ENCODE data around the gene GLI1.

Gene GLI1

GRCh38 chr12:57470286-57470969 lies 10.8 kb downstream of the GLI1 start:
- Histone ChIP-seq H3K4me2 (ENCODE audit: low read length) (no peak overlapping the region), H3K27me3 (ENCODE audit: insufficient read depth, low read length) (0 out of 2 replicates have a peak, but pooled peaks cover 7% of the 10 kb centered on the region), H3K9ac (ENCODE audit: low read length) (no peak overlapping the region), H3K4me3 (ENCODE audit: low read depth, low read length, poor library complexity, severe bottlenecking) (no peak overlapping the region), H3K4me1 (ENCODE audit: insufficient read depth, low read length, severe bottlenecking) (peaks cover 6% of the 10 kb centered on the region), H2AFZ (ENCODE audit: low read length) (no peak overlapping the region), H3K9me2 (ENCODE audit: low read depth, low read length) (no peaks in the 10 kb centered on the region), H4K20me1 (ENCODE audit: insufficient read depth, low read length) (no peaks in the 10 kb centered on the region), H3K27ac (ENCODE audit: low read depth, low read length, poor library complexity, severe bottlenecking) (no peak overlapping the region), H3K79me2 (ENCODE audit: insufficient read depth, low read length) (no peaks in the 10 kb centered on the region), H3K36me3 (ENCODE audit: insufficient read depth, low read length) (no peaks in the 10 kb centered on the region; the same call in 1 of the 2 replicates), H3K9me3 (ENCODE audit: low read length) (no peaks in the 10 kb centered on the region), H3F3A (ENCODE audit: insufficient read depth, low read length) (no peaks in the 10 kb centered on the region)
- no peak for TF ChIP-seq EZH2 (IDR thresholded peaks at IDR 0.05; ENCODE audit: borderline replicate concordance, low read length)
- TF ChIP-seq, protein P1, sequence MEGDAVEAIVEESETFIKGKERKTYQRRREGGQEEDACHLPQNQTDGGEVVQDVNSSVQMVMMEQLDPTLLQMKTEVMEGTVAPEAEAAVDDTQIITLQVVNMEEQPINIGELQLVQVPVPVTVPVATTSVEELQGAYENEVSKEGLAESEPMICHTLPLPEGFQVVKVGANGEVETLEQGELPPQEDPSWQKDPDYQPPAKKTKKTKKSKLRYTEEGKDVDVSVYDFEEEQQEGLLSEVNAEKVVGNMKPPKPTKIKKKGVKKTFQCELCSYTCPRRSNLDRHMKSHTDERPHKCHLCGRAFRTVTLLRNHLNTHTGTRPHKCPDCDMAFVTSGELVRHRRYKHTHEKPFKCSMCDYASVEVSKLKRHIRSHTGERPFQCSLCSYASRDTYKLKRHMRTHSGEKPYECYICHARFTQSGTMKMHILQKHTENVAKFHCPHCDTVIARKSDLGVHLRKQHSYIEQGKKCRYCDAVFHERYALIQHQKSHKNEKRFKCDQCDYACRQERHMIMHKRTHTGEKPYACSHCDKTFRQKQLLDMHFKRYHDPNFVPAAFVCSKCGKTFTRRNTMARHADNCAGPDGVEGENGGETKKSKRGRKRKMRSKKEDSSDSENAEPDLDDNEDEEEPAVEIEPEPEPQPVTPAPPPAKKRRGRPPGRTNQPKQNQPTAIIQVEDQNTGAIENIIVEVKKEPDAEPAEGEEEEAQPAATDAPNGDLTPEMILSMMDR (IDR thresholded peaks at IDR 0.05; ENCODE audit: low read length): no peak

GRCh38 chr12:57470970-57471656 lies 11.5 kb downstream of the GLI1 start:
- Histone ChIP-seq H3F3A (ENCODE audit: insufficient read depth, low read length) (no peaks in the 10 kb centered on the region), H3K27ac (ENCODE audit: low read depth, low read length, poor library complexity, severe bottlenecking) (no peak overlapping the region), H3K9me3 (ENCODE audit: low read length) (no peaks in the 10 kb centered on the region), H3K36me3 (ENCODE audit: insufficient read depth, low read length) (no peaks in the 10 kb centered on the region; the same call in 1 of the 2 replicates), H3K4me2 (ENCODE audit: low read length) (no peak overlapping the region), H3K4me3 (ENCODE audit: low read depth, low read length, poor library complexity, severe bottlenecking) (no peak overlapping the region), H3K27me3 (ENCODE audit: insufficient read depth, low read length) (0 out of 2 replicates have a peak, but pooled peaks cover 7% of the 10 kb centered on the region), H2AFZ (ENCODE audit: low read length) (no peak overlapping the region), H3K4me1 (ENCODE audit: insufficient read depth, low read length, severe bottlenecking) (peaks cover 8% of the 10 kb centered on the region), H3K9ac (ENCODE audit: low read length) (no peak overlapping the region), H3K9me2 (ENCODE audit: low read depth, low read length) (no peaks in the 10 kb centered on the region), H4K20me1 (ENCODE audit: insufficient read depth, low read length) (no peaks in the 10 kb centered on the region), H3K79me2 (ENCODE audit: insufficient read depth, low read length) (no peaks in the 10 kb centered on the region)
- TF ChIP-seq EZH2 (IDR thresholded peaks at IDR 0.05; ENCODE audit: borderline replicate concordance, low read length): no peak
- TF ChIP-seq, protein P1 (IDR thresholded peaks at IDR 0.05; ENCODE audit: low read length): no peak

DNA sequence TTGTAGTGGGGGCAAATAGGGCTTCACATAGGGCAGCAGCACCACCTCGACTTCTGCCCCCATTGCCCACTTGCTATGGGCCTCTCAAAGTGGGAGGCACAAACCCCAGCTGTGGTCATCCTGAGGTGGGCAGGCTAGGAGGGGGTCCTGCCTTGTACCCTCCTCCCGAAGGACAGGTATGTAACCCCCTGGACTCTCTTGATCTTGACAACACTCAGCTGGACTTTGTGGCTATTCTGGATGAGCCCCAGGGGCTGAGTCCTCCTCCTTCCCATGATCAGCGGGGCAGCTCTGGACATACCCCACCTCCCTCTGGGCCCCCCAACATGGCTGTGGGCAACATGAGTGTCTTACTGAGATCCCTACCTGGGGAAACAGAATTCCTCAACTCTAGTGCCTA lies 12.1 kb downstream of the GLI1 start:
- no peak overlapping the region for H3K4me2 ChIP-seq (ENCODE audit: low read length)
- H3K4me1 ChIP-seq (ENCODE audit: insufficient read depth, low read length, severe bottlenecking): peaks cover 13% of the 10 kb centered on the region
- H3K4me3 ChIP-seq (ENCODE audit: low read depth, low read length, poor library complexity, severe bottlenecking): no peak overlapping the region
- no peaks in the 10 kb centered on the region for H3K79me2 ChIP-seq (ENCODE audit: insufficient read depth, low read length)
- H3K36me3 ChIP-seq (ENCODE audit: insufficient read depth, low read length): no peaks in the 10 kb centered on the region; the same call in 1 of the 2 replicates
- no peak overlapping the region for H3K27ac ChIP-seq (ENCODE audit: low read depth, low read length, poor library complexity, severe bottlenecking)
- no peaks in the 10 kb centered on the region for H3K9me2 ChIP-seq (ENCODE audit: low read depth, low read length)
- 0 out of 2 replicates have a peak, but pooled peaks cover 7% of the 10 kb centered on the region for H3K27me3 ChIP-seq (ENCODE audit: insufficient read depth, low read length)
- no peaks in the 10 kb centered on the region for H3K9me3 ChIP-seq (ENCODE audit: low read length)
- H2AFZ ChIP-seq (ENCODE audit: low read length): no peak overlapping the region
- H3F3A ChIP-seq (ENCODE audit: insufficient read depth, low read length): no peaks in the 10 kb centered on the region
- no peak for TF ChIP-seq EZH2 (IDR thresholded peaks at IDR 0.05; ENCODE audit: borderline replicate concordance, low read length)
- TF ChIP-seq, protein P1 (IDR thresholded peaks at IDR 0.05; ENCODE audit: low read length): no peak
- no peak overlapping the region for H3K9ac ChIP-seq (ENCODE audit: low read length)
- H4K20me1 ChIP-seq (ENCODE audit: insufficient read depth, low read length): no peaks in the 10 kb centered on the region
